ENCODE results near the gene SLC27A1. TPM values are rescaled to one million over a fixed set of nuclear protein-coding genes. Genes with fewer than 3 reads are reported as not detected.

SLC27A1 gene
- total and polyA plus RNA-seq, 10 of the 15 experiments (the other 5 are each of a cell fraction or from before 2014, with no cell fraction given), result 0.11 to 2.3 (median 1.2) TPM

- ATAC-seq (no peak), DNase-seq (ENCODE audit: low read depth, low spot score) (no peak), FAIRE-seq (no peak)
- ChIA-PET POLR2A (no interaction called here), SMC1A (ENCODE audit: uncharacterized antibody, unreplicated experiment) (no interaction called here), RAD21 (ENCODE audit: unreplicated experiment) (no interaction called here), CTCF (interaction anchor here (0.9 to 1.4 kb wide), 3 partner anchors 15 to 303 kb away, joined by 3 to 4 read pairs (median 3); no protein-coding TSS in a partner anchor)
- Histone ChIP-seq H3K9me3 (replicated peaks; ENCODE audit: control insufficient read depth, insufficient read depth, low read length) (no peaks in the 10 kb centered on the region), H4K20me1 (ENCODE audit: control insufficient read depth, insufficient read depth) (no peaks in the 10 kb centered on the region), H3K27ac (ENCODE audit: control insufficient read depth, insufficient read depth) (no peak overlapping the region), H3K4me1 (ENCODE audit: control insufficient read depth, insufficient read depth, low read length) (no peaks in the 10 kb centered on the region), H3K79me2 (ENCODE audit: control insufficient read depth, insufficient read depth, low read length) (no peaks in the 10 kb centered on the region), H3K9ac (ENCODE audit: control insufficient read depth, insufficient read depth, low read length) (no peak overlapping the region), H3K27me3 (replicated peaks in 1 of 2; ENCODE audit: control insufficient read depth in 2 of 2, insufficient read depth in 2 of 2, low read length in 1 of 2) (no peaks in the 10 kb centered on the region), H2AFZ (ENCODE audit: control insufficient read depth, low read depth, low read length) (no peak overlapping the region), H3K4me2 (ENCODE audit: control insufficient read depth, insufficient read depth) (no peak overlapping the region), H3K36me3 (ENCODE audit: control insufficient read depth in 2 of 2, insufficient read depth in 2 of 2, low read length in 1 of 2) (no peaks in the 10 kb centered on the region), H3K4me3 (no peak overlapping the region)
- in situ Hi-C loops (cut with MboI), result no loop called here
- TF ChIP-seq FOXK2 (IDR thresholded peaks at IDR 0.05) (no peak), MEF2B (IDR thresholded peaks at IDR 0.05; ENCODE audit: partially characterized antibody, poor library complexity, severe bottlenecking) (no peak), CEBPB (IDR thresholded peaks at IDR 0.05; ENCODE audit: borderline replicate concordance in 1 of 2, low read depth in 2 of 2, low read length in 2 of 2) (no peak), ZZZ3 (IDR thresholded peaks at IDR 0.05; ENCODE audit: control insufficient read depth, insufficient read length, low read depth) (no peak), LARP7 (IDR thresholded peaks at IDR 0.05) (no peak), NFYB (IDR thresholded peaks at IDR 0.05; ENCODE audit: insufficient read depth, low read depth, low read length) (no peak), BCLAF1 (IDR thresholded peaks at IDR 0.05) (no peak), ZNF207 (IDR thresholded peaks at IDR 0.05; ENCODE audit: borderline replicate concordance) (no peak)
- 69% methylated on average over 13 of the region's 13 CpGs for WGBS (ENCODE audit: insufficient coverage, insufficient replicate concordance, low lambda C conversion rate, missing lambda C conversion rate)
- intact Hi-C loops (cut with micrococcal nuclease; ENCODE audit: unreplicated experiment), result no loop called here
- no TSS peak for BruUV-seq (replicated peaks)
Measured at GRCh38 chr19:17481986-17482385, 11.7 kb downstream of the SLC27A1 start.
